ENCODE measurements around the gene ATG4A.

ATG4A gene, protein sequence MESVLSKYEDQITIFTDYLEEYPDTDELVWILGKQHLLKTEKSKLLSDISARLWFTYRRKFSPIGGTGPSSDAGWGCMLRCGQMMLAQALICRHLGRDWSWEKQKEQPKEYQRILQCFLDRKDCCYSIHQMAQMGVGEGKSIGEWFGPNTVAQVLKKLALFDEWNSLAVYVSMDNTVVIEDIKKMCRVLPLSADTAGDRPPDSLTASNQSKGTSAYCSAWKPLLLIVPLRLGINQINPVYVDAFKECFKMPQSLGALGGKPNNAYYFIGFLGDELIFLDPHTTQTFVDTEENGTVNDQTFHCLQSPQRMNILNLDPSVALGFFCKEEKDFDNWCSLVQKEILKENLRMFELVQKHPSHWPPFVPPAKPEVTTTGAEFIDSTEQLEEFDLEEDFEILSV

DNA sequence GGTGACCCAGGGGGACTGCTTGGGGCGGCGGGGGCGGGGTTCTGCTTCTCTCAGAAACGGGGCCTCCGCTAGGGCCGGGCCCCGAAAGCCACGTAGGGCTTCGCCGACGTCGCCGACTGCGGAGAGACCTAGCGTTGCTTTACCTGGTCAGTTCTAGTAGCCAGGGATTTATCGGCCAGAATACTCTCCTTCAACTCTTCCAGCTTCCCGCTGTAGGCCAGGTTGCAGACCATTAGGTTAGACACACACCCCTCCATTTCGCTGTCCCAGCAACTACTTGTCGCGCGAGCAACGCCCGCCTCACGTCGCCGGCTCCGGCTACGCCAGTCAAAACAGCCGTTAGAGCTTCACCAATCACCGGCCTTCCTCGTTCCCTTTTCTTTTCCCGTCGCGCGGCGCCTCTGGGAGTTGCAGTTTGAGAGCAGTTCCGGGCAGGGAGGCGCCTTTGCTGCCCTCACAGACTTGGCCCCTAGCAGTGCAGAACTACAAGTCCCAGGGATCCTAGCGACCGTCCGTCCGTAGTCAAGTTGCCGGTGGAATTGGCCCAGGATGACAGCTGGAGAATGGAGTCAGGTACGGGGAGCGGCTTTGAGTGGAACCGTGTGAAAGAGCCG lies at the start of gene ATG4A, which contains the start of gene PSMD10:
Gene ATG4A (plus strand): TSS at position 515 of the 614 bp plus-strand sequence. CDS start 49 bp downstream, at position 564.
Gene PSMD10 (minus strand): TSS at position 279 of the 614 bp plus-strand sequence. CDS start 22 bp downstream, at position 257.
- H3K4me1 Mint-ChIP-seq, result no peaks in the 10 kb centered on the region
- H3K9me3 Mint-ChIP-seq, result no peaks in the 10 kb centered on the region
- H3K27ac Mint-ChIP-seq, result no peak within 1 kb of the TSS
- no peaks in the 10 kb centered on the region for H3K36me3 Mint-ChIP-seq
- no peaks in the 10 kb centered on the region for H3K27me3 Mint-ChIP-seq
- no peak within 1 kb of the TSS for H3K4me3 Mint-ChIP-seq
- ATAC-seq, result peak; percentile 99

GRCh38 chrX:108044554-108045256 lies 46.9 kb upstream of the ATG4A start, which contains the start of gene VSIG1:
Gene VSIG1 (plus strand): TSS chrX:108045065. CDS start chrX:108045131, 66 bp downstream.
- Mint-ChIP-seq H3K4me1 (no peaks in the 10 kb centered on the region), H3K36me3 (no peaks in the 10 kb centered on the region), H3K9me3 (no peaks in the 10 kb centered on the region), H3K4me3 (no peak within 1 kb of the TSS), H3K27ac (no peak within 1 kb of the TSS), H3K27me3 (no peaks in the 10 kb centered on the region)
- ATAC-seq, result no peak

DNA sequence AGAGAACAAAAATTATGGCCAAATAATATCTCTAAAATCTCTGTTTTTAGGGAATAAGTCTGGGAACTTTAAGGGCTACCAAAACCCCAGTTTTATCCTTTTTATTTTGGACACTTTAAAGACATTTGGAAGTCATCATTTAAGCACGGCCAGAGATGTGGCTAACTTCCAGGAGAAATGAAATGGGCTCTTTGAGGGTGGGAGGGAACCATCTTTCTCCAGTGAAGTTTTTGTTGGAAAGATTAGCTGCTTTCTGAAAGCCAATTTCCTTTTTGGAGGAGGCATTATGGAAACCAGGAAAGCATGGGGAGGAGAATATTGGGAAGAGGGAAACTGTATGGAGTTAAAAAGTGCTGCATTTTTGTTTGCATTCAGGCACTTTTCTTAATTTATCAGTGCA lies 41.9 kb upstream of the ATG4A start:
- H3K36me3 Mint-ChIP-seq, result no peaks in the 10 kb centered on the region
- no peaks in the 10 kb centered on the region for H3K9me3 Mint-ChIP-seq
- H3K4me1 Mint-ChIP-seq, result no peaks in the 10 kb centered on the region
- H3K27me3 Mint-ChIP-seq, result no peaks in the 10 kb centered on the region
- H3K4me3 Mint-ChIP-seq, result no peak overlapping the region
- ATAC-seq, result no peak
- H3K27ac Mint-ChIP-seq, result no peak overlapping the region

- Mint-ChIP-seq H3K36me3 (no peaks in the 10 kb centered on the region), H3K4me1 (no peaks in the 10 kb centered on the region), H3K27ac (no peak overlapping the region), H3K9me3 (no peaks in the 10 kb centered on the region), H3K4me3 (no peak overlapping the region), H3K27me3 (no peaks in the 10 kb centered on the region)
- no peak for ATAC-seq
Measured at GRCh38 chrX:108053218-108053617, 38.4 kb upstream of the ATG4A start.

DNA sequence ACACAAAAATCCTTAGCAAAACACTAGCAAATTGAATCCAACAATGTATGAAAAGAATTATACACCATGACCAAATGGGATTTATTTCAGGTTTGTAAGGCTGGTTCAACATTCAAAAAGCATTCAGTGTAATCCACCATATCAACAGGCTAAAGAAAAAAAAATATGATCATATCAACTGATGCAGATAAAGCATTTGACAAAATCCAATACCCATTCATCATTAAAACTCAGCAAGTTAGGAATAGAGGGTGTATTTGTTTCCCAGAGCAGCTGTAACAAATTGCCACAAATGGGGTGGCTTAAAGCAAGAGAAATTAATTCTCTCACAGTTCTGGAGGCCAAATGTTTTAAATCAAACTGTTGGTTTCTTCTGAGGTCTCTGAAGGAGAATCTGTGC lies 36.0 kb upstream of the ATG4A start:
- Mint-ChIP-seq H3K27ac (no peak overlapping the region), H3K36me3 (peaks cover 8% of the 10 kb centered on the region), H3K27me3 (no peaks in the 10 kb centered on the region), H3K4me3 (no peak overlapping the region), H3K4me1 (no peaks in the 10 kb centered on the region), H3K9me3 (no peaks in the 10 kb centered on the region)
- ATAC-seq, result no peak

GRCh38 chrX:108059801-108060200 lies 31.8 kb upstream of the ATG4A start:
- Mint-ChIP-seq H3K36me3 (peaks cover 8% of the 10 kb centered on the region), H3K4me1 (no peaks in the 10 kb centered on the region), H3K4me3 (no peak overlapping the region), H3K9me3 (no peaks in the 10 kb centered on the region), H3K27ac (no peak overlapping the region), H3K27me3 (no peaks in the 10 kb centered on the region)
- ATAC-seq, result no peak

DNA sequence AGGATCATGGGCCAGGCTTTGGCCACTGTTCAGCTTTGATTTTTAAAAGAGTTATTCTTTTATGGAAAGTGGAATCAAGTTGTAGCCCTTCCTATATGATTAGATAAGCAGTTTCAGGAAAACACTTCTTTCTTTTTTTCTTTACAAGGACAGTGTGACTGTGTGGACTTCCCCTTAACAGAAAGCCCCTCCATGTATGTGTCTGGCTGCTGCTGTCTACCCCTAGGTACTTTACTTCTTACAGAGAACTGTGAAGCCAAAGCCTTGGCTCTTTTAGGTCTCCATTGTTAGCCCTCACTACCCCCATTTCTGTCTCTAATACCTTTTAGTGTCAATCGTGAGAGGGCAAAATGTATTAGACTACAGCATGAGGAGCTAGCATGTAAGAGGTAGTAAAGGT lies 27.6 kb upstream of the ATG4A start:
- no peak for ATAC-seq
- Mint-ChIP-seq H3K36me3 (peaks cover under 1% of the 10 kb centered on the region), H3K4me3 (no peak overlapping the region), H3K27me3 (no peaks in the 10 kb centered on the region), H3K4me1 (no peaks in the 10 kb centered on the region), H3K27ac (no peak overlapping the region), H3K9me3 (no peaks in the 10 kb centered on the region)

- no peak for ATAC-seq
- no peak overlapping the region for H3K4me3 Mint-ChIP-seq
- H3K27me3 Mint-ChIP-seq, result no peaks in the 10 kb centered on the region
- H3K4me1 Mint-ChIP-seq, result no peaks in the 10 kb centered on the region
- no peaks in the 10 kb centered on the region for H3K9me3 Mint-ChIP-seq
- H3K36me3 Mint-ChIP-seq, result no peaks in the 10 kb centered on the region
- no peak overlapping the region for H3K27ac Mint-ChIP-seq
Measured at GRCh38 chrX:108064613-108065012, 27.0 kb upstream of the ATG4A start.

- Mint-ChIP-seq H3K4me1 (peaks cover 5% of the 10 kb centered on the region), H3K27me3 (no peaks in the 10 kb centered on the region), H3K9me3 (no peaks in the 10 kb centered on the region), H3K36me3 (no peaks in the 10 kb centered on the region), H3K27ac (no peak overlapping the region), H3K4me3 (no peak overlapping the region)
- ATAC-seq, result no peak
Measured at GRCh38 chrX:108068121-108068520, 23.5 kb upstream of the ATG4A start.

DNA sequence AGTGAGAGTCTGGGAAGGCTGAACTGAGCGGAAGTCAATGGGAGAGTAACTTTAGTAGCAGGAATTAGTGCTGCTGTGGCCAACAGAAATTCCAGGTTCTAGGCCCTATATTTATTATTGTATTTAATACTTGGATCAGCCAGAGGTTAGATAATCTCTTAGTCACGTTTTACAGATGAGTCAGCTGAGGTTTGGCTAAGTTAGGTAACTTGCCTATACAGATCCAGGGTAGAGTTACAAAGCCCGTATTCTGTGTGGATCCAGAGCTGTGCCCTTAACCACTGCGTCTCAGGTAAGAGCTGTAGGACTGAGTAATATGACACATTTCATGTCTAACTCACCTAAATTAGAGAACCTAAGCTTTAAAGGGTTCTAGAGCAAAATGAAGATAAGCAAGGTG lies 20.7 kb upstream of the ATG4A start:
- Mint-ChIP-seq H3K27ac (peak overlapping the region; percentile 73), H3K9me3 (no peaks in the 10 kb centered on the region), H3K36me3 (peaks cover 6% of the 10 kb centered on the region), H3K27me3 (no peaks in the 10 kb centered on the region), H3K4me1 (peaks cover 5% of the 10 kb centered on the region), H3K4me3 (no peak overlapping the region)
- no peak for ATAC-seq

GRCh38 chrX:108071578-108071977 lies 20.0 kb upstream of the ATG4A start:
- ATAC-seq, result no peak
- Mint-ChIP-seq H3K9me3 (no peaks in the 10 kb centered on the region), H3K36me3 (peaks cover 6% of the 10 kb centered on the region), H3K4me3 (no peak overlapping the region), H3K4me1 (peaks cover 5% of the 10 kb centered on the region), H3K27me3 (no peaks in the 10 kb centered on the region), H3K27ac (peak overlapping the region; percentile 73)

- Mint-ChIP-seq H3K4me3 (no peak overlapping the region), H3K4me1 (peaks cover 5% of the 10 kb centered on the region), H3K9me3 (no peaks in the 10 kb centered on the region), H3K27me3 (no peaks in the 10 kb centered on the region), H3K36me3 (peaks cover 6% of the 10 kb centered on the region), H3K27ac (no peak overlapping the region)
- ATAC-seq, result no peak
Measured at GRCh38 chrX:108072746-108073145, 18.8 kb upstream of the ATG4A start.

- ATAC-seq, result no peak
- Mint-ChIP-seq H3K36me3 (peaks cover 7% of the 10 kb centered on the region), H3K9me3 (no peaks in the 10 kb centered on the region), H3K27ac (no peak overlapping the region), H3K4me1 (no peaks in the 10 kb centered on the region), H3K4me3 (no peak overlapping the region), H3K27me3 (no peaks in the 10 kb centered on the region)
Measured at GRCh38 chrX:108081110-108081509, 10.5 kb upstream of the ATG4A start.

DNA sequence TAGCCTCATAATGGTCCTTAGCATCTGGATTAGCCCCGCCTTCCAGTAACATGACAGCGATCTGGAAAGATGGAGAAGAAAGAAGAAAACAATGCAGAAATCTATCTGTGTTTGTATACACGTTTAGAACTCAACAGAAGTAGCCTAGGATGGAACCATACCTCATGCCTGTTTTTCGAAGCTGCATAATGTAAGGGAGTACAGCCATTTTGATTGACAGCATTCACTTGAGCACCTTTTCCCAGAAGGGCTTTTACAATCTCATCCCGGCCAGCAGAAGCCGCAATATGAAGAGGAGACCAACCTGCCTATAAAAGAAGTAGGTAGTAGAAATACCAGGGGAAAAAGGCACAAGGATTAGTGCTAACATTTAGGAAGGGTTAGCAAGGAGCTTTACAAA lies 3.8 kb upstream of the ATG4A start:
- ATAC-seq, result no peak
- Mint-ChIP-seq H3K9me3 (no peaks in the 10 kb centered on the region), H3K4me1 (no peaks in the 10 kb centered on the region), H3K27ac (no peak overlapping the region), H3K4me3 (no peak overlapping the region), H3K27me3 (no peaks in the 10 kb centered on the region), H3K36me3 (peaks cover 7% of the 10 kb centered on the region)

DNA sequence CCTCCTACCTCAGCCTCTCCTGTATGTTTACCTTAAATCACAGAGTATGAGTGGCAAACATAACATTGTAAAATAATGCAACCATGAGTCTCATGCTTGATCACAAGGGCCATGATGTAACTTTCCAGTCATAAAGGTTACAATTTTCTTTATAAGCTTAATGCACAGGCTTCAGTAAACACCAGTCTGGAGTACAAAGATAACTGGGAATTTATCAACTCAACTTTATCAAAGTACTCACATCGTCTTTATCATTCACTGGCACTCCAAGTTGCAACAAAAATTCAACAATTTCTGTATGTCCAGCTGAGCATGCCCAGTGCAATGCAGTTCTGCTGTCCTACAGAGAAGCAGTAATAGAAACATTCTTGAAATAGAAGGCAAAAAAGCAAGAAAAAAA lies 3.1 kb upstream of the ATG4A start:
- H3K9me3 Mint-ChIP-seq, result no peaks in the 10 kb centered on the region
- ATAC-seq, result no peak
- H3K36me3 Mint-ChIP-seq, result peaks cover 7% of the 10 kb centered on the region
- no peaks in the 10 kb centered on the region for H3K4me1 Mint-ChIP-seq
- no peak overlapping the region for H3K4me3 Mint-ChIP-seq
- no peaks in the 10 kb centered on the region for H3K27me3 Mint-ChIP-seq
- no peak overlapping the region for H3K27ac Mint-ChIP-seq
